SH-SY5Y (cell line): ENCODE data around the gene DLD.

Experiments used
- GATA2 ChIP-seq: IDR thresholded peaks from 2 replicates; pipeline ENCODE4 v1.6.1; 2011; ENCODE audit warnings: mild to moderate bottlenecking, low read depth, low read length
- GATA3 ChIP-seq: IDR thresholded peaks from 2 replicates; pipeline ENCODE4 v1.6.1; 2011; ENCODE audit warnings: low read depth, mild to moderate bottlenecking, low read length, moderate library complexity

DNA sequence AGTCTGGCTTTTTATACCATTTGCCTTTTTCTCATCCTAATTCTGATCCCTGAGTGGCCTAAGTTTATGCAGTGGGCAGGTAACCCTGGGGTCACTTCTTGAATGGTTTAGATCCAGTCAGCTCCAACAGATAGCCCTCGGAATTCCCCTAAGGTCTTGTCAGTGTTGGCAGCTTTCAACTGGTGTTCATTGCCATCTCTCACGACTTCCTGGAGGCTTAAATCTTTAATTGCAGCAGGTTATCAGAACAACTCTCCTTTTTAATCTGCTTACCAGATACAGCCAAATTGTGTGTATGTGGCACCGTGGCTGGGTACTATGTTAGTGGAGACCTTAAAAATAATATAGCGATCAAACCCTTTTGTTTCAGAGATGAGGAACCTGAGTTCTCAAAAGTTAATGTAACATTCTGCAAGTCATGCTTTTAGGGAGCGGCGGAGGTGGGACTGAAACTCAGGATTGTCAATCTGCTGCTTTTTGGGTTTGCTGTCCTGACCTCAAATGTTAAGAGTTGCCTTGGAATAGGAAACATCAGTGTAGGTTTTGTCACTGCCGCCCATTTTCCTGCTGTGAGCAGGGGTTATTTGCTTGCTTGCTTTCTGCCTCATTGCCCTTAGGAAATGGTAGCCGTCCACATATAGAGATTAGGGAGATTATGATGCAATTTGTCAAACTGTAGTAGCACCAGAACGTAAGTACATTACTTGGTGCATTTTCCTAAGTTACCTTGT is 818 bp downstream of the DLD start:
- TF ChIP-seq GATA2 (no peak), GATA3 (no peak)
